Keratinocyte (primary cell): Measurements from ENCODE around the gene PPP4R2. TPM values are rescaled to one million over a fixed set of nuclear protein-coding genes. Genes with fewer than 3 reads are reported as not detected.

ENCODE experiments used
- DNase-seq: peaks from one replicate; pipeline ENCODE4 v3.0.0-alpha.2; 2011; ENCODE audit warnings: low read depth, missing footprints, low spot score
- FAIRE-seq: peaks from 2 replicates; lab custom pipeline; 2011; peaks lifted over from hg19 to GRCh38; lab: Jason Lieb, UNC
- H2AFZ ChIP-seq: 2 replicates; pipeline ENCODE4 v1.6.0; 2012; ENCODE audit warnings: low read length, control low read depth, inconsistent platforms; ENCODE audit not compliant: control insufficient read depth
- H3K27ac ChIP-seq: 2 replicates; pipeline ENCODE4 v1.5.1; 2011; ENCODE audit warnings: low read length; ENCODE audit not compliant: control insufficient read depth, insufficient read depth
- H3K27me3 ChIP-seq: 3 replicates; pipeline ENCODE4 v1.6.0; 2011; ENCODE audit warnings: low read length; ENCODE audit not compliant: control insufficient read depth, insufficient read depth; ENCODE audit errors: extremely low read depth
- H3K36me3 ChIP-seq, 2 experiments: 2 replicates in 1 of 2; 3 replicates in 1 of 2; pipeline ENCODE4 v1.5.1; 2011; ENCODE audit warnings: low read length in 2 of 2, mild to moderate bottlenecking in 1 of 2; ENCODE audit not compliant: control insufficient read depth in 2 of 2, insufficient read depth in 2 of 2; ENCODE audit errors: extremely low read depth in 1 of 2
- H3K4me1 ChIP-seq: 3 replicates; pipeline ENCODE4 v1.5.1; 2011; ENCODE audit warnings: low read length; ENCODE audit not compliant: control insufficient read depth, insufficient read depth; ENCODE audit errors: extremely low read depth
- H3K4me2 ChIP-seq: 3 replicates; pipeline ENCODE4 v1.6.0; 2011; ENCODE audit warnings: low read depth, low read length; ENCODE audit not compliant: control insufficient read depth, insufficient read depth; ENCODE audit errors: extremely low read depth
- H3K4me3 ChIP-seq, 3 experiments: fragments of 200-600 bp in 1 of 3; sonication (generic) in 1 of 3; 2 replicates in 2 of 3; 3 replicates in 1 of 3; pipeline ENCODE4 v1.5.1; 2011 to 2016; ENCODE audit warnings: low read length in 3 of 3, mild to moderate bottlenecking in 3 of 3, control low read depth in 2 of 3, inconsistent platforms in 1 of 3, low read depth in 1 of 3, mixed read lengths in 1 of 3, mixed run types in 1 of 3, moderate library complexity in 1 of 3; ENCODE audit not compliant: control insufficient read depth in 2 of 3, insufficient read depth in 2 of 3; ENCODE audit errors: extremely low read depth in 1 of 3
- H3K79me2 ChIP-seq: 2 replicates; pipeline ENCODE4 v1.6.0; 2012; ENCODE audit warnings: low read length; ENCODE audit not compliant: control insufficient read depth, insufficient read depth
- H3K9ac ChIP-seq: 3 replicates; pipeline ENCODE4 v1.6.0; 2011; ENCODE audit warnings: low read length; ENCODE audit not compliant: control insufficient read depth, insufficient read depth; ENCODE audit errors: extremely low read depth
- H3K9me1 ChIP-seq: 3 replicates; pipeline ENCODE4 v1.6.0; 2011; ENCODE audit warnings: low read length; ENCODE audit not compliant: control insufficient read depth, insufficient read depth; ENCODE audit errors: extremely low read depth
- H3K9me3 ChIP-seq: 2 replicates; pipeline ENCODE4 v1.5.1; 2012; ENCODE audit warnings: low read depth, low read length; ENCODE audit not compliant: control insufficient read depth
- H4K20me1 ChIP-seq: 3 replicates; pipeline ENCODE4 v1.6.0; 2011; ENCODE audit warnings: low read length; ENCODE audit not compliant: control insufficient read depth, insufficient read depth; ENCODE audit errors: extremely low read depth
- EZH2 ChIP-seq: IDR thresholded peaks from one replicate; pipeline ENCODE4 v1.6.1; 2012; ENCODE audit warnings: inconsistent platforms, mild to moderate bottlenecking, low read length, moderate library complexity
- dilution Hi-C: fragments of 300-500 bp; cut with MboI; formaldehyde crosslinking; loops from one replicate; pipeline ENCODE4 v1.7.0; 2020; ENCODE audit warnings: low sequenced_read_pairs; ENCODE audit not compliant: extremely low pct_ligation_motif_present
- polyA plus RNA-seq, 5 experiments: library from polyadenylated mRNA; depleted of rRNA in 3 of 5; stranded (reverse) in 3 of 5; stranded (forward) in 1 of 5; unstranded in 1 of 5; fragments of >200 nt; gene quantifications; 1 replicate in 1 of 5; 2 replicates in 3 of 5; 3 replicates in 1 of 5; pipeline versions ENCODE4 v1.2.1 to v1.2.3, GENCODE V29; 2011 to 2012; ENCODE audit warnings: missing spikeins in 2 of 5, low read depth in 1 of 5, low replicate concordance in 1 of 5
- TF ChIP-seq, protein P1 (sequence below), 3 experiments: IDR thresholded peaks in 1 of 3; conservative IDR thresholded peaks in 1 of 3; optimal IDR thresholded peaks in 1 of 3; 2 replicates in 2 of 3; 3 replicates in 1 of 3; pipeline versions ENCODE3 to v1.5.1; 2011; ENCODE audit warnings: low read length in 3 of 3, mild to moderate bottlenecking in 3 of 3, moderate library complexity in 2 of 3, control low read depth in 1 of 3, inconsistent platforms in 1 of 3; ENCODE audit not compliant: insufficient read depth in 2 of 3; ENCODE audit errors: extremely low read depth in 1 of 3

Gene PPP4R2
- polyA plus RNA-seq, 1 donor (not counting 4 experiments of a cell fraction or from before 2014, with no cell fraction given), result 46.6 TPM

DNA sequence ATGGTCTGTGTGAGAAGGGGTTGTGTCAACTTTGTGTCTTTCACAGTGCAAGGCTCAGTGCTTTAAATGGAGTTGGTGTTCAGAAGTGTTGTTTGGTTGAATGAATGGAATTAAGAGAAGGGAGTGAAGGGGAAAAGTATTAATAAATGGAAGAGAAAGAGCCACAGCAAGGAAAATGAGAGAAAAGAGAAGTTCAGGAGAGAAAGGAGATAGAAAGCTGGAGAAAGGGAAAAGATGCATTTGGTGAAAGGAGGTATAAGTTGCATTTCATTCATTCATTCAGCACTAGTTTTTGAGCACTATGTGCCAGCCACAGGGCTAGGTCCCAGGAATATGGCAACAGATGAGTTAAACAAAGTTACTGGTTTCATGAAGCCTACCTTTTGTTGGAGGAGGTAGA lies 34.3 kb upstream of the PPP4R2 start:
- no peak for FAIRE-seq
- Histone ChIP-seq H3K36me3 (no peaks in the 10 kb centered on the region), H3K4me1 (no peaks in the 10 kb centered on the region), H3K9me1 (no peaks in the 10 kb centered on the region), H3K27ac (no peak overlapping the region), H3K79me2 (no peaks in the 10 kb centered on the region), H3K9ac (no peak overlapping the region), H2AFZ (no peak overlapping the region), H3K4me2 (no peak overlapping the region), H4K20me1 (no peaks in the 10 kb centered on the region), H3K9me3 (no peaks in the 10 kb centered on the region), H3K4me3 (no peak overlapping the region), H3K27me3 (no peaks in the 10 kb centered on the region)
- no peak for DNase-seq
- no peak for TF ChIP-seq EZH2
- TF ChIP-seq, protein P1, sequence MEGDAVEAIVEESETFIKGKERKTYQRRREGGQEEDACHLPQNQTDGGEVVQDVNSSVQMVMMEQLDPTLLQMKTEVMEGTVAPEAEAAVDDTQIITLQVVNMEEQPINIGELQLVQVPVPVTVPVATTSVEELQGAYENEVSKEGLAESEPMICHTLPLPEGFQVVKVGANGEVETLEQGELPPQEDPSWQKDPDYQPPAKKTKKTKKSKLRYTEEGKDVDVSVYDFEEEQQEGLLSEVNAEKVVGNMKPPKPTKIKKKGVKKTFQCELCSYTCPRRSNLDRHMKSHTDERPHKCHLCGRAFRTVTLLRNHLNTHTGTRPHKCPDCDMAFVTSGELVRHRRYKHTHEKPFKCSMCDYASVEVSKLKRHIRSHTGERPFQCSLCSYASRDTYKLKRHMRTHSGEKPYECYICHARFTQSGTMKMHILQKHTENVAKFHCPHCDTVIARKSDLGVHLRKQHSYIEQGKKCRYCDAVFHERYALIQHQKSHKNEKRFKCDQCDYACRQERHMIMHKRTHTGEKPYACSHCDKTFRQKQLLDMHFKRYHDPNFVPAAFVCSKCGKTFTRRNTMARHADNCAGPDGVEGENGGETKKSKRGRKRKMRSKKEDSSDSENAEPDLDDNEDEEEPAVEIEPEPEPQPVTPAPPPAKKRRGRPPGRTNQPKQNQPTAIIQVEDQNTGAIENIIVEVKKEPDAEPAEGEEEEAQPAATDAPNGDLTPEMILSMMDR (optimal IDR thresholded peaks at IDR 0.05 in 1 of 3, IDR thresholded peaks at IDR 0.05 in 1 of 3, conservative IDR thresholded peaks at IDR 0.05 in 1 of 3; ENCODE audit: extremely low read depth in 1 of 3, insufficient read depth in 2 of 3, low read length in 3 of 3), result no peak
- dilution Hi-C loops, result no loop called here

DNA sequence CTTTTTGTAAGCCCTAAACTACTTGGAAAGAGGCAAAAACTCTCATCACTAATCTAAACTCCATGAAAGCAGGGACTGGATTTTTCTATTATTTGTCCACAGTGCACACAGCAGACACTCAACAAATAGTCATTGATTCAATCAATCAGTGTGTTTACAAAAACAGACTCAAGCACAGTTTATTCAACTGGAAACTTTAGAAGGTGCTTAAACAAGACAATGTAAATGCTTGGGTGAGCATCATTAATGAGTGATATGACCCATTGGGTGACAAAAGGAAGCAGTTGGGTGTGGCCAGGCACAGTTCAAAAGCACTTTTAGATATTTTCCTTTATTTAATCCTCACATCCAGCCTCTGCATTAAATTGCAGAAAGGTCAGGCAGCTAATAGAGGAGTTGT lies 32.0 kb upstream of the PPP4R2 start:
- no peak overlapping the region for H3K9ac ChIP-seq
- no peak for TF ChIP-seq EZH2
- TF ChIP-seq, protein P1 (optimal IDR thresholded peaks at IDR 0.05 in 1 of 3, IDR thresholded peaks at IDR 0.05 in 1 of 3, conservative IDR thresholded peaks at IDR 0.05 in 1 of 3; ENCODE audit: extremely low read depth in 1 of 3, insufficient read depth in 2 of 3, low read length in 3 of 3), result no peak
- no peaks in the 10 kb centered on the region for H3K9me1 ChIP-seq
- no peaks in the 10 kb centered on the region for H3K9me3 ChIP-seq
- dilution Hi-C loops, result no loop called here
- H3K4me2 ChIP-seq, result no peak overlapping the region
- H3K36me3 ChIP-seq, result no peaks in the 10 kb centered on the region
- no peak overlapping the region for H3K27ac ChIP-seq
- no peak overlapping the region for H3K4me3 ChIP-seq
- FAIRE-seq (no peak), DNase-seq (no peak)
- no peak overlapping the region for H2AFZ ChIP-seq
- no peaks in the 10 kb centered on the region for H3K79me2 ChIP-seq
- no peaks in the 10 kb centered on the region for H4K20me1 ChIP-seq
- H3K4me1 ChIP-seq, result no peaks in the 10 kb centered on the region
- no peaks in the 10 kb centered on the region for H3K27me3 ChIP-seq
